Measurements from ENCODE around the gene MSRB2.

Gene MSRB2

GRCh38 chr10:23099816-23100215, 4.4 kb downstream of the MSRB2 start:
- Histone ChIP-seq H3K9ac (no peak overlapping the region), H3K79me2 (ENCODE audit: insufficient read depth, low read depth) (peaks cover 14% of the 10 kb centered on the region; the same call in 1 of the 2 replicates), H3K4me2 (no peak overlapping the region), H4K20me1 (ENCODE audit: insufficient read depth) (no peaks in the 10 kb centered on the region), H2AFZ (ENCODE audit: low read depth) (no peak overlapping the region), H3K27ac (no peak overlapping the region), H3K4me1 (ENCODE audit: low read depth, poor library complexity, severe bottlenecking) (peaks cover 9% of the 10 kb centered on the region), H3K4me3 (IDR thresholded peaks at IDR 0.05; ENCODE audit: insufficient read depth, low read depth, low read length) (no peak overlapping the region), H3K27me3 (ENCODE audit: insufficient read depth, low read depth) (no peaks in the 10 kb centered on the region), H3K36me3 (ENCODE audit: insufficient read depth) (no peaks in the 10 kb centered on the region)
- TF ChIP-seq CTCF (conservative IDR thresholded peaks at IDR 0.05; ENCODE audit: low read depth, low read length) = no peak

- Histone ChIP-seq H3K36me3 (ENCODE audit: insufficient read depth) (no peaks in the 10 kb centered on the region), H3K27me3 (ENCODE audit: insufficient read depth, low read depth) (no peaks in the 10 kb centered on the region), H3K4me2 (no peak overlapping the region), H2AFZ (ENCODE audit: low read depth) (no peak overlapping the region), H3K4me3 (IDR thresholded peaks at IDR 0.05; ENCODE audit: insufficient read depth, low read depth, low read length) (no peak overlapping the region), H3K4me1 (ENCODE audit: low read depth, poor library complexity, severe bottlenecking) (peaks cover 7% of the 10 kb centered on the region), H3K79me2 (ENCODE audit: insufficient read depth, low read depth) (peaks cover 14% of the 10 kb centered on the region; the same call in 1 of the 2 replicates), H3K9ac (no peak overlapping the region), H3K27ac (no peak overlapping the region), H4K20me1 (ENCODE audit: insufficient read depth) (no peaks in the 10 kb centered on the region)
- no peak for TF ChIP-seq CTCF (conservative IDR thresholded peaks at IDR 0.05; ENCODE audit: low read depth, low read length)
Observed at GRCh38 chr10:23100331-23101030, 5.1 kb downstream of the MSRB2 start.

- no peaks in the 10 kb centered on the region for H4K20me1 ChIP-seq (ENCODE audit: insufficient read depth)
- H3K9ac ChIP-seq = no peak overlapping the region
- no peaks in the 10 kb centered on the region for H3K79me2 ChIP-seq (ENCODE audit: insufficient read depth, low read depth)
- no peaks in the 10 kb centered on the region for H3K36me3 ChIP-seq (ENCODE audit: insufficient read depth)
- no peaks in the 10 kb centered on the region for H3K27me3 ChIP-seq (ENCODE audit: insufficient read depth, low read depth)
- H3K27ac ChIP-seq = no peak overlapping the region
- TF ChIP-seq CTCF (conservative IDR thresholded peaks at IDR 0.05; ENCODE audit: low read depth, low read length) = no peak
- no peak overlapping the region for H3K4me2 ChIP-seq
- H3K4me3 ChIP-seq (IDR thresholded peaks at IDR 0.05; ENCODE audit: insufficient read depth, low read depth, low read length) = no peak overlapping the region
- H3K4me1 ChIP-seq (ENCODE audit: low read depth, poor library complexity, severe bottlenecking) = no peaks in the 10 kb centered on the region
- H2AFZ ChIP-seq (ENCODE audit: low read depth) = no peak overlapping the region
Observed at GRCh38 chr10:23106331-23107072, 11.1 kb downstream of the MSRB2 start.

GRCh38 chr10:23110722-23111516, 15.5 kb downstream of the MSRB2 start:
- Histone ChIP-seq H3K9ac (no peak overlapping the region), H4K20me1 (ENCODE audit: insufficient read depth) (no peaks in the 10 kb centered on the region), H3K4me3 (IDR thresholded peaks at IDR 0.05; ENCODE audit: insufficient read depth, low read depth, low read length) (no peak overlapping the region), H3K79me2 (ENCODE audit: insufficient read depth, low read depth) (no peaks in the 10 kb centered on the region), H3K36me3 (ENCODE audit: insufficient read depth) (no peaks in the 10 kb centered on the region), H3K27me3 (ENCODE audit: insufficient read depth, low read depth) (no peaks in the 10 kb centered on the region), H3K4me1 (ENCODE audit: low read depth, poor library complexity, severe bottlenecking) (no peaks in the 10 kb centered on the region), H2AFZ (ENCODE audit: low read depth) (no peak overlapping the region), H3K4me2 (no peak overlapping the region), H3K27ac (no peak overlapping the region)
- TF ChIP-seq CTCF (conservative IDR thresholded peaks at IDR 0.05; ENCODE audit: low read depth, low read length) = no peak
